ENCODE data around the gene GRM4. TPM values are rescaled to one million over a fixed set of nuclear protein-coding genes. Genes with fewer than 3 reads are reported as not detected.
A peak's percentile ranks its signal among the peaks of the same experiment; 100 is the strongest.
"Not testable (repeated sequence)": the region's sequence is repeated elsewhere in the genome, so short reads cannot be mapped to it uniquely, and the experiment has no call there.

The GRM4 gene
- total RNA-seq, 1 donor from 2014 or later, result not detected

DNA sequence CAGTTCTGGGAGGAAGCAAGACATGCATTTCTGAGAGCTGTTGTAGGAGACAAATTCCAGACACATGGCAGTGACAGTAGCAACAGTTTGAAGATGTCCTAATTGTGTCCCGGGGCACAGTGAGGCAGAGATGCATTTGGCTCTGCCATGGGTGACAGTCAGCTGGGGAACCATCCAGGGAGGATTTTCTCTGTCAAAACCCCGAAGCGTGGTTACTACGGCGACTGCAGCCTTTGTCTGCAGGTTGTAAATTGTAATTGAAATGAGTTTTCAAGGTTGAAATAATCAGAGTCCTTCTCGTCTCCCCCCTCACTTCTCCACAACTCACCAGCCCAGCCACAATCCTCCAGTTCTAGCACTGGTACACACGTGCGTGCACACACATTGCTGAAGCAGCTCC, 100.1 kb downstream of the GRM4 start:
- DNase-seq (ENCODE audit: low spot score), result no peak

DNA sequence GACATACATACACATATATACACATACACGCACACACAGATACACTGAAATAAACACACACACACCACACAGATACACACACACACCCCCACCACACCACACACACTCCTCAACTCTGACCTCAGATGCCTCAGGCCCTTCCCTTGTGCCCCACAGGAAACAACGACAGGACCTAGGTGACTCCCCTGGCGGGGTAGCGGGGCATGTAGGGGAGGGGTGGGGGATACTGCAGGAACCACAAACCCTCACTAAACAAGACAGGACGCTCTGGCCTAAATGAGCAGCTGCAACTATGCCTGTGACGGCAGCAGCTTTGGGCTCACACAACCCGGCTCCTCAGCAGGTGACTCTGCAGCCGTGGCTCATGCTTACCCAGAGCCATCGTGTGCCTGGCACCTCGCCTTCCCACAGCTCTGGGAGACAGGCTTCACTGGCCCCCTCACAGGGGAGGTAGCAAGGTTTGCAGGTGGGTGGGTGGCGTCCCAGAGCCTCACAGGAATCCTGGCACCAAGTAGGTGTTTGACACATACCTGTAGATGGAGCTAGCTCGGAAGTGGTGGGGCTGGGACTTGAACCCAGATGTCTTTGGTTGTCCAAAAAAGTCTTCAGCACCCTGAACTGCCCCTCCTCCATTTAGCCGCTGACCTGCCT, 100.8 kb downstream of the GRM4 start:
- DNase-seq (ENCODE audit: low spot score), result no peak

- no peak for DNase-seq (ENCODE audit: low spot score)
Observed at GRCh38 chr6:34043359-34043758, 102.5 kb downstream of the GRM4 start.

DNA sequence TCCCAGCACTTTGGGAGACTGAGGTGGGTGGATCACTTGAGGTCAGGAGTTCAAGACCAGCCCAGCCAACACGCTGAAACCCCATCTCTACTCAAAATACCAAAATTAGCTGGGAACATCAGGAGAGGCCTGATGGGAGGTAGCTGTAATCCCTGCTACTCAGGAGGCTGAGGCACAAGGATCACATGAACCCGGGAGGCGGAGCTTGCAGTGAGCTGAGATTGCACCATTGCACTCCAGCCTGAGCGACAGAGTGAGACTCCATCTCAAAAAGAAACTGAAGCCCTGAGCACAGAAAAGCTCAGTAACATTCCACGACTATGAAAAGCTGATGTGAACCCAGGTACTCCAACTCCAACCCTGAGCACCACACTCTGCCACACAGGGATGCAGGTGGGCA, 103.9 kb downstream of the GRM4 start:
- not testable (repeated sequence) for DNase-seq (ENCODE audit: low spot score)

GRCh38 chr6:34041385-34041784, 104.5 kb downstream of the GRM4 start:
- DNase-seq (ENCODE audit: low spot score), result no peak

GRCh38 chr6:34039943-34040342, 105.9 kb downstream of the GRM4 start:
- no peak for DNase-seq (ENCODE audit: low spot score)

DNA sequence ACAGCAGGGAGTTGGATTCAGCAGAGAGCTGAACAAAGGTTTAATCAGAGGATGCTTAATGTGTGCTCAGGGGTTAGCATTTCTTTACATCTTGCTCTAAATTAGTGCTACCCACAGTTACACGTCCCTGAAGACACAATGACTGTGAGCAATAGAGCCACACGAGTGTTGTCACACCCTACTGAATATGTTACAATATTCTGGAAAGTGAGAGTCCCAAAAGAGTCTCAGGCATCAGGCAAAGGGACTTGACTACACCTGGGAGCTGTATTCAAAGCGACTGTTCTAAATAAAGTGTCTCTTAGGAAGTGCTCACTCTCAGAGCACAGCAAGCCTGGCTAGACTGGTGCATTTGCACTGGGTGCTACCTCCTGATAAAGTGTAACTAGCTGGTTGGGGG, 108.7 kb downstream of the GRM4 start:
- no peak for DNase-seq (ENCODE audit: low spot score)

DNA sequence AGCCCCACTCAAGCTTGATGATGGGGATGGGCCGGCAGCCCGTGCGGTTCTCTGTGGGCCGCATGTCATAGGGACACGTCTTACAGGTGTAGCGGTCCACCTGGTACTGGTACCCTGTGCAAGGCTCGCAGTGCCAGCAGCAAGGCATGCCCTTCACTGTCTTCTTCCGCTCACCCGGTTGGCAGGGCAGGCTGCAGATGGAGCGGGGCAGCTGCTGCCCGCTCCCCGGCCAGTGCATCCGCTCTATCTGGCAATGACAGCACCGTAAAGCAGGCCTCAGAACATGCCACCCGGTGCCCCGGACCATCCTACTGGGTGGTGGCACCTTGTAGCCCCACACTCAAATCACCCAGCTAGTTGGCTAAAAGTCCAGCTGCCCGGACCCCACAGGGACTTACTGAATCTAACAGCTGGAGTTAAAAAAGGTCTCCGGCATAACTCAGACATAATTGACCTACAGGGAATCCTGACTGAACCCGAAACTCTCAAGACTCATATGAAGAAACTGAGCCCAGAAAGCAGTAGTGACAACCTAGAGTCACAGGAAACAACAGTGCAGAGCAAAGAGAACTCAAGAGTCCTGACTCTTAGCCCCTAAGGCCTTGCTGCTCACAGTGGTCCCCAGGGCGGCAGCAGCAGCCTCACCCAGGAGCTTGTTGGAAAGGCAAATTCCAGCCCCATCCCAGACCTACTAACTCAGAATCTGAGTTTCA, 109.4 kb downstream of the GRM4 start:
- DNase-seq (ENCODE audit: low spot score), result no peak

DNA sequence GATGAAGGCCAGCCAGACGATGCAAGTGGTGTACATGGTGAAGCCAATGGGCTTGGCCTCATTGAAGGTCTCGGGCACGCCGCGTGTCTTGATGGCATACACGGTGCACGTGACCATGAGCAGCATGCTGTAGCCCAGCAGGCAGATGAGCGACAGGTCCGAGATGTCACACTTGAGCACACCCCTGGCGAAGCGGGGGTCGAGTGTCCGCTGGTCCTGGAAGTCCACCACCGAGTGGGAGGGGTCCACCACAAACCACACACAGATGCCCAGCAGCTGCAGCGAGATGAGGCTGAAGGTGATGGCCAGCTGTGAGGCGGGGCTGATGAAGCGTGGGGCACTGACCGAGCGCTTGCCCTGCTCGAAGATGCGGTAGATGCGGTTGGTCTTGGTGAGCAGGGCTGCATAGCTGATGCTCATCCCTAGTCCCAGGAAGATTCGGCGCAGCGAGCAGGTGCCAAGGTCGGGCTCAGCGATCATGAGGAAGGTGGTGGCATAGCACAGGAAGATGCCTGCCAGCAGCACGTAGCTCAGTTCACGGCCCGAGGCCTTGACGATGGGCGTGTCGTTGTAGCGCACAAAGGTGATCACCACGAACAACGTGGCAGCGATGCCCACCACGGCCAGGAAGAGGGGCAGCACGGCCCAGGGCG, 110.1 kb downstream of the GRM4 start:
- no peak for DNase-seq (ENCODE audit: low spot score)

- DNase-seq (ENCODE audit: low spot score), result no peak
Observed at GRCh38 chr6:34035161-34035560, 110.7 kb downstream of the GRM4 start.

- no peak for DNase-seq (ENCODE audit: low spot score)
Observed at GRCh38 chr6:34032856-34033255, 113.0 kb downstream of the GRM4 start.

GRCh38 chr6:34031625-34032383, 114.1 kb downstream of the GRM4 start:
- DNase-seq (ENCODE audit: low spot score), result no peak

- DNase-seq (ENCODE audit: low spot score), result no peak
Observed at GRCh38 chr6:34030831-34031624, 114.9 kb downstream of the GRM4 start.

- no peak for DNase-seq (ENCODE audit: low spot score)
Observed at GRCh38 chr6:34029489-34030280, 116.2 kb downstream of the GRM4 start.

DNA sequence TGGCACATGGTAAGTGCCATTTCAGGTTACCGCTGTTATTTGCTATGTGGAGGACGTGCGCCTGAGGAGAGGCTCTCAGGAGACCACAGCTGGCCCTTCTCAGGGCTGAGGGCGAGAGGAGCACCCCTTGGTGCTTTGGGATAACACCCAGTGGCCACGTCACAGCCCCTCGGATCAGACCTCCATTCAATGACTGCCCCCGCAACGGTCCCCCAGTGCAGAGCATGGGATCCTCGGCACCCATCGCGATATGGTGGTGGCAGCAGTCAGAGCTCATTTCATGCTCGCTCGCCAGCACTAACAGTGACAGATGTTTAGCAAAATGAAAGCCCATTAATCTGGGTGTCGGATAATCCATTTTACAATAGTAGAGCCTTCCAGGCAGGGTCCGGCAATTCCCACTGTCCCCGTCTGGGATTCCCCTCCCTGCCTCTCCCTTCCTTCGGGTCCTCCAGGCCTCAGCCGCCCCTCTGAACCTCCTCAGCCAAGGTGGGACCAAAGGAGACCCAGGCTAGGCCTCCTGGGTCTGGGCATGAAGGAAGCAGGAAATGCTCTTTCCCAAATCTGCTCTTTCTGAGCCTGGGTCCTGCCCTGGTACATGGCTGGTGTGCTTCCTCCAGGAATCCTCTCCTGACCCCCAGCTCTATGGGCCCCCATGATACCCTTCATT, 117.1 kb downstream of the GRM4 start:
- DNase-seq (ENCODE audit: low spot score), result no peak

DNA sequence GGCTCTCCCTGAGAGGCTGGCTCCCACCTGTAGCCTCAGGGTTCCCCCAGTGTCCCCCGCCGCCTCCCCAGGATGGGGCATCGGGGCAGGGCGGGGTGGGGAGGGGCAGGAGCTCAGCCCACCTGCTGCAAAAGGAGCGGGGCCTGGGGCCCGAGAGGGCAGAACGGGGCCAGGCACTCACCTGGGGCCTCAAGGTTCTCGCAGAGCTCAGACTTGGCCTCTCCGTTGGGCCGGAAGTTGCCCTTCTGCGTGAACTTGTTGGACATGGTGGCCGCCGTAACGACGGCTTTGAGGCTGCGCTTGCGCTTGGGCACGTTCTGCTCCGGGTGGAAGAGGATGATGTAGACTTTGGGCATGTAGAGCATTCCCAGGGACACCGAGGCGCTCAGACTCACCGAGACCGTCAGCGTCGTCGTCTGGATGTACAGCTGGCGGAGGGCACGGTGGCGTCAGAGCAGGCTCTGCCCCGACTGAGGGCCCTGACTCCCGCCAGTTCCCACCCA, 117.9 kb downstream of the GRM4 start:
- no peak for DNase-seq (ENCODE audit: low spot score)

DNA sequence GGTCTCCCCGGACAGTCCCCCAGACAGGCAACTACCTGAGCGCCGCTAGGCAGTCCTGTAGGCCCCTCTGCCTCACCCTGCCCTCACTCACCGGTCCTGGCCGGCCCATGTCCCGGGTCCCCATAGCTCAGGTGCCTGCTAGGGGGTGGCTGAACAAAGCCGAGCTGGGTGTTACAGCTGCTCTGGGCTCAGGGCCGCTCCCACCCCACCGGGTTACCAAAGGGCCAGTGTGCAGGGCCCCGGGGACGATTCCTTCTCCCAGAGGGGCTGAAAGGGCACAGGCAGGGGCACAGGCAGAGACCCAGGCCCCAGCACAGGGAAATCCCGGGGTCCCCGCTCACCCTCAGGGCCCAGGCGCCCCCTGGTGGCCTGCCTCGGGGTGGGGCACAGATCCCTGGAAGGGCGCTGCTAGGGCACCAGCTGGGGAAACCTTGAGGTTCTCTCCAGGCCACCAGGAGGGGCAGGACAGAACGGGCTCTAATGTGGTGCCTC, 118.4 kb downstream of the GRM4 start:
- peak; percentile 14 for DNase-seq (ENCODE audit: low spot score)

DNA sequence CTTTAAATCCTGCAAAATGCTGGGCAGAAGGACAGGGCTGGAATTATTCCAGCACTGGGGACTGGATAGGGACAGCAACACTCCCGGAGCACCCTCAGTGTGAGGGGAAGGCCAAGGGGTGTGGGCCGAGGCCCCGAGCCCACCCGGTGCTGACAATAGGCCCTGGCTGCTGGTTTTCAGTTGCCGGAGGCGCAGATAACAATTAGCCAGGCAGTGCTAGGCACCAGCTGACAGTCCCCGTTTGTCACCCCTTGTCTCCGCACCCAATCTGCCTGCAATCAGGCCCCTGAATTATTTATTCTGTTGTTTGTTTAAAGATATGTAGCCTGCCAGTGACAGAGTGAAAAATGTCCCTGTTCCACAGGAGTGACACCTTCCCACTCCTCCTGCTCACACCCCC, 120.0 kb downstream of the GRM4 start:
- DNase-seq (ENCODE audit: low spot score), result no peak

- DNase-seq (ENCODE audit: low spot score), result no peak
Observed at GRCh38 chr6:34025112-34025807, 120.6 kb downstream of the GRM4 start.
